Spleen (tissue), 7 donors: Measurements from ENCODE around the gene ZNF646.

Source experiments
- POLR2A ChIP-seq, 3 donors: fragments of 450-650 bp; IDR thresholded peaks; one replicate each; pipeline ENCODE4 v1.5.1; 2017; ENCODE audit warnings: antibody characterized with exemption in 3 of 3, mild to moderate bottlenecking in 1 of 3
- POLR2AphosphoS5 ChIP-seq, 3 donors: sonication (generic); formaldehyde crosslinking; IDR thresholded peaks; one replicate each; pipeline ENCODE4 v1.5.1; 2017; ENCODE audit warnings: antibody characterized with exemption in 3 of 3
- TF ChIP-seq, protein P1 (sequence below), 11 experiments: fragments of 200-600 bp in 7 of 11; fragments of 450-650 bp in 4 of 11; sonication (generic) in 4 of 11; IDR thresholded peaks in 8 of 11; conservative IDR thresholded peaks in 3 of 11; 1 replicate in 7 of 11; 2 replicates in 4 of 11; pipeline versions ENCODE4 v1.4.0 to v1.8.0; 2016 to 2021; ENCODE audit warnings: antibody characterized with exemption in 11 of 11, inconsistent platforms in 4 of 11, mild to moderate bottlenecking in 1 of 11
- donor health status: DM: no; HTN: no; CAD: no; lungs with moderate emphysema.
- donor health status: DM: no; HTN: no; CAD: no.
- donor health status: DM: no; HTN: no; CAD: no.

DNA sequence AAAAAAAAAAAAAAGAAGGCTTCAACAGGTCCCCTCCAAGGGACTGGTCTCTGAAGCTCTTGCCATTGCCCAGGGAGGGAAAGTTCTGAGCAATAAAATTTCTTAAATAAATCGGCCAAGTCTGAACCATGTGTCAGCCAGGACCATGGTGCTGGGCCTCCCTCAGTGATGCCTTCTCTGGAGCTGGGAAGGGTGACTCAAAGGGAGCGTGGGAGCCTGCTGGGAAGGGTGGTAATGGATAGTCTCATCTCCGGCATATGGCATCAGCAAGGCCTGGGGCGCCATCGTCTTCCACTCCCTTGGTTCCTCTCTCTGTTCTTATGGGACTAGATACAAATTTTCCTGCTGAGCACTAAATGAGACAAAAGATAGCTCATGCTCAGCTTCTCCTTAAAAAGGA, 18.1 kb downstream of the ZNF646 start:
- TF ChIP-seq, protein P1, sequence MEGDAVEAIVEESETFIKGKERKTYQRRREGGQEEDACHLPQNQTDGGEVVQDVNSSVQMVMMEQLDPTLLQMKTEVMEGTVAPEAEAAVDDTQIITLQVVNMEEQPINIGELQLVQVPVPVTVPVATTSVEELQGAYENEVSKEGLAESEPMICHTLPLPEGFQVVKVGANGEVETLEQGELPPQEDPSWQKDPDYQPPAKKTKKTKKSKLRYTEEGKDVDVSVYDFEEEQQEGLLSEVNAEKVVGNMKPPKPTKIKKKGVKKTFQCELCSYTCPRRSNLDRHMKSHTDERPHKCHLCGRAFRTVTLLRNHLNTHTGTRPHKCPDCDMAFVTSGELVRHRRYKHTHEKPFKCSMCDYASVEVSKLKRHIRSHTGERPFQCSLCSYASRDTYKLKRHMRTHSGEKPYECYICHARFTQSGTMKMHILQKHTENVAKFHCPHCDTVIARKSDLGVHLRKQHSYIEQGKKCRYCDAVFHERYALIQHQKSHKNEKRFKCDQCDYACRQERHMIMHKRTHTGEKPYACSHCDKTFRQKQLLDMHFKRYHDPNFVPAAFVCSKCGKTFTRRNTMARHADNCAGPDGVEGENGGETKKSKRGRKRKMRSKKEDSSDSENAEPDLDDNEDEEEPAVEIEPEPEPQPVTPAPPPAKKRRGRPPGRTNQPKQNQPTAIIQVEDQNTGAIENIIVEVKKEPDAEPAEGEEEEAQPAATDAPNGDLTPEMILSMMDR (IDR thresholded peaks at IDR 0.05 in 8 of 11, conservative IDR thresholded peaks at IDR 0.05 in 3 of 11) = no peak
- TF ChIP-seq POLR2A (IDR thresholded peaks at IDR 0.05) (no peak), POLR2AphosphoS5 (IDR thresholded peaks at IDR 0.05) (no peak)
